Omental fat pad (tissue), 4 donors: ENCODE results near the gene NCOA7. TPM values are rescaled to one million over a fixed set of nuclear protein-coding genes. Genes with fewer than 3 reads are reported as not detected.
A peak's percentile ranks its signal among the peaks of the same experiment; 100 is the strongest.
"Not testable (repeated sequence)": the region's sequence is repeated elsewhere in the genome, so short reads cannot be mapped to it uniquely, and the experiment has no call there.

ENCODE experiments used
- ATAC-seq: fragments of 150-250 bp; one replicate; pipeline ENCODE4 v1.9.1; 2016; ENCODE audit warnings: mild to moderate bottlenecking, moderate library complexity; ENCODE audit not compliant: low FRiP score
- DNase-seq: peaks from one replicate; pipeline ENCODE4 v3.0.0-alpha.2; 2019; ENCODE audit warnings: low spot score
- total RNA-seq, 4 donors: library from RNA; depleted of rRNA; stranded (reverse); fragments of >200 nt; gene quantifications; one replicate each; pipeline ENCODE4 v1.1.0, GENCODE V29; 2016
- TF ChIP-seq, protein P1 (sequence below), 3 donors: fragments of 450-650 bp; IDR thresholded peaks; one replicate each; pipeline ENCODE4 v1.5.1; 2016 to 2017; ENCODE audit warnings: antibody characterized with exemption in 3 of 3, mild to moderate bottlenecking in 3 of 3, moderate library complexity in 2 of 3

Gene NCOA7
- total RNA-seq, 4 donors from 2014 or later = 35.3 to 137 (median 53.1) TPM

GRCh38 chr6:125945378-125946141 is 154.8 kb downstream of the NCOA7 start:
- TF ChIP-seq, protein P1, sequence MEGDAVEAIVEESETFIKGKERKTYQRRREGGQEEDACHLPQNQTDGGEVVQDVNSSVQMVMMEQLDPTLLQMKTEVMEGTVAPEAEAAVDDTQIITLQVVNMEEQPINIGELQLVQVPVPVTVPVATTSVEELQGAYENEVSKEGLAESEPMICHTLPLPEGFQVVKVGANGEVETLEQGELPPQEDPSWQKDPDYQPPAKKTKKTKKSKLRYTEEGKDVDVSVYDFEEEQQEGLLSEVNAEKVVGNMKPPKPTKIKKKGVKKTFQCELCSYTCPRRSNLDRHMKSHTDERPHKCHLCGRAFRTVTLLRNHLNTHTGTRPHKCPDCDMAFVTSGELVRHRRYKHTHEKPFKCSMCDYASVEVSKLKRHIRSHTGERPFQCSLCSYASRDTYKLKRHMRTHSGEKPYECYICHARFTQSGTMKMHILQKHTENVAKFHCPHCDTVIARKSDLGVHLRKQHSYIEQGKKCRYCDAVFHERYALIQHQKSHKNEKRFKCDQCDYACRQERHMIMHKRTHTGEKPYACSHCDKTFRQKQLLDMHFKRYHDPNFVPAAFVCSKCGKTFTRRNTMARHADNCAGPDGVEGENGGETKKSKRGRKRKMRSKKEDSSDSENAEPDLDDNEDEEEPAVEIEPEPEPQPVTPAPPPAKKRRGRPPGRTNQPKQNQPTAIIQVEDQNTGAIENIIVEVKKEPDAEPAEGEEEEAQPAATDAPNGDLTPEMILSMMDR (IDR thresholded peaks at IDR 0.05) = no peak

DNA sequence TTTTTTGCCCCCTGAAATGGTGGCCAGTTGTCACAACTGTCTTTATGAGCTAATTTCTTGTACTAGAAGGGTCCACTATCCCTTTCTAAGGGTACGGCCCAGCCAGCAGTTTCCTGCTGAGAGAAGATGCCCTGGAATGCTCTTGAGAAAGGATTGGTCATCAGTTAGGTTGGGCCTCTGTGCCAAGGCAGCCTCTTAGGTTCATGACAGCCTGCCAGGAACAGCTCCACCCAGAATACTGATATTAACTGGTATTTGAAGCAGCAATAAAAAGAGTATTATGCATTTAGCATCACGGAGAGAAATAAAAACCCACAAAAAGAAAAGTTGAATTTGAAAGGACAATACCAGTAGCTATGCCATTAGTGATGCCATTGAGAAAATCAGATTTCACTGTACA is 156.9 kb downstream of the NCOA7 start:
- DNase-seq (no peak), ATAC-seq (peak; percentile 67)
- TF ChIP-seq, protein P1 (IDR thresholded peaks at IDR 0.05) = no peak

More at GRCh38 chr6:125945378-125946141, 154.8 kb downstream of the NCOA7 start:
- DNase-seq (no peak), ATAC-seq (no peak)

DNA sequence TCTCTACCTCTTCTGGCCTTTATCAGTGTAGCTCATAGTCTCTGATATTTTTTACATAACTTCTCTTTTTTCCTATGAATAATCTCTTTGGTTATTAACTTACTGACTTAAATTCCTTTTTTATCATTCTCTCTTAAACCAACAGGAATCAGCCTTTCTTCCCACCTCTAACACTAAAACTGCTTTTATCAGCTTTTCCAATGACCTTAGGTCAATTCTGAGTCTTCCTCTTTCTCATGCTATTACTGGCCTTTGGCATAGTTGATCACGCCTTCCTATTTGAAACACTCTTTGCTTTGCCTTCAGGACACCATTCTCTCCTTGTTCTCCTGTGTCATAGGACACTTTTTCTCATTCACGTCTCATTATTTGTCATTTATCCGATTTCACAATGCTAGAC is 157.7 kb downstream of the NCOA7 start:
- no peak for ATAC-seq

DNA sequence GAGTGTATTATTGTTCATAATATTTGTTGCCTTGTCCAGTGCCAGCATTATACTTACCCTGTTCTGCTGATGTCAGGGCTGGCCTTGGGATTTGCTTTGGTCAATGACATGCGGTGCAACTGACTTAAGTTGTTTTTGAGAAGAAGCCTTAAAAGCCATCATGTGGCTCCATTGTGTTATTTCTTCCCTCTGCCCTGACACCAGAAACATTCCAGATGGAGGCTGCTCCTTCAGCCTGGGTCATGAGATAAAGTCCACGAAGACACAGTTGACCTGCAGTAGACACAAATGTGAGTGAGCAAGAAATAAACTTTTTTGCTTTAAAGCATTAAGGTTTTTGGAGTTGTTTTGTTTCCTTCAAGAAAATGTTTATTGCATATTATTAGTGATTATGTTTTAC is 158.3 kb downstream of the NCOA7 start:
- ATAC-seq (no peak), DNase-seq (no peak)
- TF ChIP-seq, protein P1 (IDR thresholded peaks at IDR 0.05) = no peak

More for the DNA sequence above, 157.7 kb downstream of the NCOA7 start:
- TF ChIP-seq, protein P1 (IDR thresholded peaks at IDR 0.05) = no peak
- no peak for DNase-seq

GRCh38 chr6:125950293-125950692 is 159.5 kb downstream of the NCOA7 start:
- TF ChIP-seq, protein P1 (IDR thresholded peaks at IDR 0.05) = no peak
- DNase-seq (no peak), ATAC-seq (no peak)

- not testable (repeated sequence) for DNase-seq, ATAC-seq
Measured at GRCh38 chr6:125950716-125951115, 160.0 kb downstream of the NCOA7 start.

DNA sequence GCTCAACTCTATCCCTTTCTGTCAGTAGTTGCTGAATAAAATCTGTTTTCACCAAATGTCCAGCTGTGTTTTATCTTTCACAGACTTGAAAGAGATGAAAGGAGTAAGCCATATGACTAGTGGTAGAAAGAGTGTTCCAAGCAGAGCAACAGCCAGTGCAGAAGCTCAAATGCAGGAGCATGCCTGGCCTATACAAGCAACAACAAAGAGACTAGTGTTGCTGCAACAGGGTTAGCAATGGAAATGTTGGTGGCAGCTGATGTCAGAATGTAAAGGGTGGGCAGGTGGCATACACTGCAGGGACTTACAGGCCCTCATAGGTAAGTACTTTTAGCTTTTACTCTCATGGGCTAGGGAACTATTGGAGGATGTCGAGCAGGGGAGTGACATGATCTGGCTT is 160.6 kb downstream of the NCOA7 start:
- TF ChIP-seq, protein P1 (IDR thresholded peaks at IDR 0.05) = no peak
- ATAC-seq = no peak
- no peak for DNase-seq
